Gastroesophageal sphincter (tissue), 4 donors: Measurements from ENCODE around the gene LARGE1. TPM values are rescaled to one million over a fixed set of nuclear protein-coding genes. Genes with fewer than 3 reads are reported as not detected.

Source experiments
- ATAC-seq: fragments of 150-250 bp; one replicate; pipeline ENCODE4 v1.9.1; 2016; ENCODE audit warnings: mild to moderate bottlenecking, moderate library complexity
- H3K27ac ChIP-seq, 4 donors: fragments of 200-600 bp; sonication (generic) in 3 of 4; 1 replicate in 3 of 4; 2 replicates in 1 of 4; pipeline ENCODE4 v1.5.1; 2016 to 2019
- H3K27me3 ChIP-seq: fragments of 200-600 bp; sonication (generic); one replicate; pipeline ENCODE4 v1.5.1; 2019
- H3K36me3 ChIP-seq, 2 donors: fragments of 200-600 bp; sonication (generic); one replicate each; pipeline ENCODE4 v1.5.1; 2019; ENCODE audit warnings: control low read depth in 1 of 2
- H3K4me1 ChIP-seq, 3 donors: fragments of 200-600 bp; sonication (generic); 1 replicate in 2 of 3; 2 replicates in 1 of 3; pipeline ENCODE4 v1.5.1; 2016 to 2019; ENCODE audit warnings: control low read depth in 2 of 3
- H3K4me3 ChIP-seq, 2 donors: fragments of 200-600 bp; sonication (generic); one replicate each; pipeline ENCODE4 v1.5.1; 2019; ENCODE audit warnings: mild to moderate bottlenecking in 1 of 2, moderate library complexity in 1 of 2
- H3K9me3 ChIP-seq, 3 donors: fragments of 200-600 bp; sonication (generic); one replicate each; pipeline ENCODE4 v1.5.1; 2017 to 2019; ENCODE audit warnings: control low read depth in 2 of 3
- CTCF ChIP-seq, 4 experiments: fragments of 200-600 bp in 2 of 4; fragments of 450-650 bp in 2 of 4; sonication (generic) in 1 of 4; IDR thresholded peaks; one replicate each; pipeline ENCODE4 v1.5.1; 2017 to 2019; ENCODE audit warnings: antibody characterized with exemption in 4 of 4, mild to moderate bottlenecking in 2 of 4, moderate library complexity in 2 of 4
- EP300 ChIP-seq: sonication (generic); formaldehyde crosslinking; IDR thresholded peaks from one replicate; pipeline ENCODE4 v1.6.1; 2017; ENCODE audit warnings: antibody characterized with exemption, mild to moderate bottlenecking
- POLR2A ChIP-seq, 2 donors: fragments of 450-650 bp; IDR thresholded peaks; one replicate each; pipeline ENCODE4 v1.6.1; 2017; ENCODE audit warnings: antibody characterized with exemption in 2 of 2, mild to moderate bottlenecking in 2 of 2, moderate library complexity in 1 of 2
- POLR2AphosphoS5 ChIP-seq: sonication (generic); formaldehyde crosslinking; IDR thresholded peaks from one replicate; pipeline ENCODE4 v1.6.1; 2017; ENCODE audit warnings: antibody characterized with exemption
- WGBS, 2 donors: methylation state at CpG; one replicate each; pipeline ENCODE4 v1.1.5; 2018; ENCODE audit warnings: low coverage in 1 of 2; 5-methylcytosine and 5-hydroxymethylcytosine counted together
- total RNA-seq, 4 donors: library from RNA; depleted of rRNA; stranded (reverse); fragments of >200 nt; gene quantifications; one replicate each; pipeline ENCODE4 v1.1.0, GENCODE V29; 2016

The LARGE1 gene
- total RNA-seq, 4 donors from 2014 or later, result 23.0 to 67.8 (median 48.0) TPM

DNA sequence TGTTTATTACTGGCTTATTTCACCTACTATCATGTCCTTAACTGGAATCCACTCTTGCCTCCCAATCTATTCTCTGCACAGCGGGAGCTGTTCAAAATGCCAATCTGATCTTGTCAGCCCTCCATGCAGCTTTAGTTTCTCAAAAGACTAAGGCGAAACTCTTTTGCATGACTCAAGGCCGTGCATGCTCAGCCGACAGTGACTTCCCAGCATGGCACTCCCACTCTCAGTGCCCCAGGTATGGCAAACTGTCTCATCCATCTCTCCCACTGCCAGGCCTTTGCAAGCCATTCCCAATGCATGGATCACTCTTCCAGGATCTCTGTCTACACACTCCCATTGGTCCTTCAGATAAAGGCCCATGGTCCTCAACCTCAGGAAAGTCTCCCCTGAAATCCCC lies 245.9 kb downstream of the LARGE1 start:
- no peak overlapping the region for H3K27ac ChIP-seq
- no peaks in the 10 kb centered on the region for H3K9me3 ChIP-seq
- H3K4me1 ChIP-seq, result peaks cover 0 to 4% (median 0%) of the 10 kb centered on the region in 3 donors
- ATAC-seq, result no peak
- no peak for TF ChIP-seq CTCF (IDR thresholded peaks at IDR 0.05)
- no peak for TF ChIP-seq POLR2AphosphoS5
- TF ChIP-seq EP300, result no peak
- TF ChIP-seq POLR2A (IDR thresholded peaks at IDR 0.05), result no peak
- 75 to 94% methylated on average over 2 to 4 of the region's 4 CpGs for WGBS, 2 donors
- no peaks in the 10 kb centered on the region for H3K36me3 ChIP-seq
- no peak overlapping the region for H3K4me3 ChIP-seq
- H3K27me3 ChIP-seq, result no peaks in the 10 kb centered on the region

GRCh38 chr22:33669746-33670145 lies 250.5 kb downstream of the LARGE1 start:
- WGBS, 2 donors, result 67 to 71% methylated on average over 1 to 2 of the region's 2 CpGs
- H3K4me3 ChIP-seq, result no peak overlapping the region
- no peaks in the 10 kb centered on the region for H3K27me3 ChIP-seq
- H3K9me3 ChIP-seq, result no peaks in the 10 kb centered on the region
- no peak overlapping the region for H3K27ac ChIP-seq
- TF ChIP-seq EP300, result no peak
- TF ChIP-seq POLR2AphosphoS5, result no peak
- no peak for TF ChIP-seq CTCF (IDR thresholded peaks at IDR 0.05)
- no peak for TF ChIP-seq POLR2A (IDR thresholded peaks at IDR 0.05)
- no peaks in the 10 kb centered on the region for H3K36me3 ChIP-seq
- H3K4me1 ChIP-seq, result peaks cover 0 to 32% (median 0%) of the 10 kb centered on the region in 3 donors
- no peak for ATAC-seq

- TF ChIP-seq POLR2AphosphoS5 (no peak), POLR2A (IDR thresholded peaks at IDR 0.05) (no peak), CTCF (IDR thresholded peaks at IDR 0.05) (no peak), EP300 (no peak)
- H3K4me1 ChIP-seq, result peaks cover 0 to 32% (median 0%) of the 10 kb centered on the region in 3 donors
- H3K27ac ChIP-seq, result no peak overlapping the region
- no peaks in the 10 kb centered on the region for H3K27me3 ChIP-seq
- no peaks in the 10 kb centered on the region for H3K36me3 ChIP-seq
- 17 to 48% methylated on average over 2 to 6 of the region's 6 CpGs for WGBS, 2 donors
- H3K4me3 ChIP-seq, result no peak overlapping the region
- H3K9me3 ChIP-seq, result no peaks in the 10 kb centered on the region
- ATAC-seq, result no peak
Observed at GRCh38 chr22:33666961-33667619, 253.2 kb downstream of the LARGE1 start.

DNA sequence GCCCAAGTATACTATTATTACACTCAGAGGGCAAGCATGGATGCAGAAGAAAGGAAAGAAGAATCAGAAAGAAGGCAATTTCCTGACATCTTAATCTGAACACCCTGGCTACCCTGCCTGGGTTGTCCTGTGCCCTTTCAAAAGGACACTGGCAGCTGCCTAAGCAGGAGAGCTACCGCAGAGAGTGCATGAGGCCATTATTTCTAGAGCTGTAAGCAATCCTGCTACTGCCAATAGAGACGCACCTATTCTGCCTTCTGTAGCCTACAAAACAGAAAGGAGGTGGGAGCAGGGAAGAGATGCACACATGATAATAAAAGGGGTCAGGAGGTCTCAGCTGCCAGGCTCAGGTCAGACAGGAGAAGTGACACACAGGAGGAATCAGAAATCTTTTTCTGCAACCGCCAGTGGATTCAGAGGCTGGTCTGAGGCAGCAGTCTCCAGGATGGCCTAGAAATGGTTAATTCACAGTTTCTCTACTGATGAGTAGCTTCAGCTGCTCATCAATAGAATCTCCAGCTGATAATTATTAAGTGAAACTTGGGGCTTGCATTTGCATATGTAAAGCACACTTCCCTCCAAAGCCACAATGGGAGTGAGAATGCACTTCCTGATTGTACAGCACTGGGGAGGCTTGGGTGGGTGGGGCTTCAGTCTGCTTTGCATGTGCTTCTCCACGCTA lies 253.9 kb downstream of the LARGE1 start:
- H3K36me3 ChIP-seq, result no peaks in the 10 kb centered on the region
- no peak for ATAC-seq
- H3K27ac ChIP-seq, result no peak overlapping the region
- H3K9me3 ChIP-seq, result no peaks in the 10 kb centered on the region
- H3K4me1 ChIP-seq, result peaks cover 0 to 32% (median 0%) of the 10 kb centered on the region in 3 donors
- no peak for TF ChIP-seq POLR2AphosphoS5
- no peak for TF ChIP-seq EP300
- no peak for TF ChIP-seq CTCF (IDR thresholded peaks at IDR 0.05)
- no peak for TF ChIP-seq POLR2A (IDR thresholded peaks at IDR 0.05)
- no peak overlapping the region for H3K4me3 ChIP-seq
- 63 to 83% methylated on average over 1 to 4 of the region's 4 CpGs for WGBS, 2 donors
- H3K27me3 ChIP-seq, result no peaks in the 10 kb centered on the region

- 20 to 27% methylated on average over 2 of the region's 2 CpGs for WGBS, 2 donors
- Histone ChIP-seq H3K4me1 (peaks cover 0 to 35% (median 0%) of the 10 kb centered on the region in 3 donors), H3K36me3 (no peaks in the 10 kb centered on the region), H3K27me3 (no peaks in the 10 kb centered on the region), H3K27ac (peak overlapping the region in 2 of 4 donors; percentile 33 to 54), H3K4me3 (no peak overlapping the region), H3K9me3 (no peaks in the 10 kb centered on the region)
- peak; percentile 51 for ATAC-seq
- TF ChIP-seq EP300 (no peak), POLR2AphosphoS5 (peak; percentile 44)
Observed at GRCh38 chr22:33659448-33659847, 260.8 kb downstream of the LARGE1 start.
